Urinary bladder (tissue), 4 donors: ENCODE measurements around the gene ABCC11. TPM values are rescaled to one million over a fixed set of nuclear protein-coding genes. Genes with fewer than 3 reads are reported as not detected.

Experiments
- DNase-seq: peaks from one replicate; pipeline ENCODE4 v3.0.0-alpha.2; 2015; ENCODE audit errors: extremely low spot score
- H3K27ac ChIP-seq: one replicate; pipeline ENCODE4 v1.5.1; 2013; ENCODE audit warnings: low read depth, mild to moderate bottlenecking, moderate library complexity
- H3K36me3 ChIP-seq: one replicate; pipeline ENCODE4 v1.6.1; 2013; ENCODE audit warnings: mild to moderate bottlenecking, moderate library complexity; ENCODE audit not compliant: insufficient read depth
- H3K4me1 ChIP-seq: one replicate; pipeline ENCODE4 v1.6.1; 2013; ENCODE audit warnings: mild to moderate bottlenecking, moderate library complexity; ENCODE audit not compliant: insufficient read depth
- H3K4me3 ChIP-seq: one replicate; pipeline ENCODE4 v1.5.1; 2013; ENCODE audit warnings: low read depth, low read length
- WGBS: extraction: QIAGEN DNeasy Blood & Tissue Kit; methylation state at CpG from one replicate; pipeline ENCODE4 v1.1.7; 2013; 5-methylcytosine and 5-hydroxymethylcytosine counted together
- polyA plus RNA-seq: library from polyadenylated mRNA; stranded (reverse); fragments of 200-250 nt; gene quantifications from one replicate; pipeline ENCODE4 v1.2.3, GENCODE V29; 2013
- total RNA-seq: library from RNA; depleted of rRNA; stranded (reverse); fragments of >200 nt; gene quantifications from one replicate; pipeline ENCODE4 v1.2.3, GENCODE V29; 2014
- donor health status: healthy with polysubstance abuse.
- donor health status: healthy.

ABCC11 gene
- total and polyA plus RNA-seq, 2 donors = 0.11 to 0.18 TPM

DNA sequence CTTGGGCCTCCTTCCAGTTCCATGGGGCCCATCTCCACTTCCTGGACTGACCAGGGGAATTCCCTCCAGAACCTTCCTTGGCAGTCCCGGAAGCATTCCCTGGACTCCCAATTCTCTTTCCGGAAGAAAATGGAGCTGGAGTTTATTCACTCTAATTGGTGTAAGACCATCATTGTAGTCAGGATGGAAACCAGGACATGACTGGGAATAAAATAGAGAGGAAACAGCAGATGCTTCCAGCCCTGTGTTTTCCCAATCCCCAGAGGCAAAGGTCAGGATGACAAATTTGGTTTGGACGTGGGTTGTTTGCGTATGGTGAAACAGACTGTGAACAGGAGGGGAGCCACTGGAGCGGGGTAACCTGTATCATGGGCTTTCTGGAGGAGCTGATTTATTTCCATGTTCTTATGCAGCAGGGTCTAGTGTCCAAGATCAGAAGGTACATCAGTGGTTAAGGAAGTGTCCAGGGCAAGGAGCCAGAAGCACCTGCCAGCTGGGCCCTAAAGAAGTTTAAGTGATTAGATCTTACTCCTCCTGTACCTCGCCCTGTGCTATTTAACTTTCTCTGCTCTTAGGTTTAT lies 11.7 kb downstream of the ABCC11 start:
- DNase-seq = no peak
- no peak overlapping the region for H3K4me3 ChIP-seq
- no peak overlapping the region for H3K27ac ChIP-seq
- H3K4me1 ChIP-seq = no peaks in the 10 kb centered on the region
- H3K36me3 ChIP-seq = no peaks in the 10 kb centered on the region
- WGBS = 63% methylated on average over 6 of the region's 6 CpGs

GRCh38 chr16:48235058-48235555 lies 12.2 kb downstream of the ABCC11 start:
- no peak for DNase-seq
- no peak overlapping the region for H3K27ac ChIP-seq
- no peaks in the 10 kb centered on the region for H3K4me1 ChIP-seq
- WGBS = 67% methylated on average over 6 of the region's 6 CpGs
- no peaks in the 10 kb centered on the region for H3K36me3 ChIP-seq
- H3K4me3 ChIP-seq = no peak overlapping the region

DNA sequence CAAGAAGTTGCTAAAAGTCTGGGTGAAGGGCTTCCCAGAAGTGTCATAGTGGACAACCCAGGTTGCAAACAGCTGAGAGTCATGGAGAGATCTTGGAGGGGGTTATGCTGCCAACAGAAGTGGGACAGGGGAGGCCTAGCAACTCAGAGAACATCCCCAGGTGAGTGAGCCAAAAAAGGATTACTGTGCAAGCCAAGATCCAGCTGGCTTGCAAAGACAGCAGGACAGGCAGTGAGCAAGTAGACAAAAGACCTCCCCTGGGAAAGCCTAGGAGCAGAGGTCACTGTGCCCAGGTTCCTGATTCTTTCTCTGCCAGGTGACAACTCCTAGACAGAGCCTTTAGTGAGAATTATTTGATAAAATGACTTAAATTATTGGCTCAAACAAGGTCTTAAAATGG lies 12.7 kb downstream of the ABCC11 start:
- Histone ChIP-seq H3K4me3 (no peak overlapping the region), H3K27ac (no peak overlapping the region), H3K4me1 (no peaks in the 10 kb centered on the region)

GRCh38 chr16:48232493-48233040 lies 14.8 kb downstream of the ABCC11 start:
- Histone ChIP-seq H3K4me1 (no peaks in the 10 kb centered on the region), H3K36me3 (no peaks in the 10 kb centered on the region), H3K4me3 (no peak overlapping the region), H3K27ac (no peak overlapping the region)
- 95% methylated on average over 2 of the region's 2 CpGs for WGBS
- DNase-seq = no peak

More for the DNA sequence above, 12.7 kb downstream of the ABCC11 start:
- no peaks in the 10 kb centered on the region for H3K36me3 ChIP-seq
- DNase-seq = no peak

GRCh38 chr16:48231727-48232492 lies 15.4 kb downstream of the ABCC11 start:
- no peaks in the 10 kb centered on the region for H3K4me1 ChIP-seq
- H3K36me3 ChIP-seq = no peaks in the 10 kb centered on the region
- 56% methylated on average over 11 of the region's 11 CpGs for WGBS
- DNase-seq = no peak
- no peak overlapping the region for H3K27ac ChIP-seq
- H3K4me3 ChIP-seq = no peak overlapping the region

DNA sequence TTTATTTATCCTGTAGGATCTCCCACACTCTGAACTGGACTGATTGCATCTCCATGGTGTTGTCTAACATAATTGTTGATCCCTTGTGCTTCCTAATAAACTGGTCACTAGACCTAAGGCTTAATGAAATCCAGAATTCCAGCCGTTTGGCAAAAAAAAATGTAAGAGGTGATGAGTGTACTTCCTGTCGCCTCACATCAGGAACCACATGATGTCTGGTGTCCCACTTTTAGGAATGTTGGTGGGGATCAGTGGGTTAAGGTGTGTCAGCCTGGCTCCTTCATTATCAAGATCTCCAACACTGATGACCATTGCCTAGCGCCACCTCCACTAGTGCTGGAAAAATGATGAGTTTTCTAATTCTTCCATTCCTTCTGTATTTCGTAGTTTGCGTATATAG lies 21.9 kb downstream of the ABCC11 start:
- 65% methylated on average over 5 of the region's 5 CpGs for WGBS
- Histone ChIP-seq H3K27ac (no peak overlapping the region), H3K4me3 (no peak overlapping the region), H3K4me1 (no peaks in the 10 kb centered on the region), H3K36me3 (no peaks in the 10 kb centered on the region)
- no peak for DNase-seq

- no peak overlapping the region for H3K4me3 ChIP-seq
- no peak overlapping the region for H3K27ac ChIP-seq
- no peaks in the 10 kb centered on the region for H3K36me3 ChIP-seq
- no peaks in the 10 kb centered on the region for H3K4me1 ChIP-seq
- no peak for DNase-seq
- 91% methylated on average over 4 of the region's 4 CpGs for WGBS
Observed at GRCh38 chr16:48223490-48223889, 23.8 kb downstream of the ABCC11 start.

GRCh38 chr16:48220891-48221290 lies 26.4 kb downstream of the ABCC11 start:
- DNase-seq = no peak
- Histone ChIP-seq H3K36me3 (no peaks in the 10 kb centered on the region), H3K4me3 (no peak overlapping the region), H3K4me1 (no peaks in the 10 kb centered on the region), H3K27ac (no peak overlapping the region)
- WGBS = 54% methylated on average over 3 of the region's 3 CpGs

- no peak for DNase-seq
- H3K4me3 ChIP-seq = no peak overlapping the region
- no peaks in the 10 kb centered on the region for H3K4me1 ChIP-seq
- H3K36me3 ChIP-seq = no peaks in the 10 kb centered on the region
- H3K27ac ChIP-seq = no peak overlapping the region
- 85% methylated on average over 3 of the region's 3 CpGs for WGBS
Observed at GRCh38 chr16:48218473-48218872, 28.9 kb downstream of the ABCC11 start.

GRCh38 chr16:48217708-48218107 lies 29.6 kb downstream of the ABCC11 start:
- H3K4me3 ChIP-seq = no peak overlapping the region
- no peak overlapping the region for H3K27ac ChIP-seq
- WGBS = 81% methylated on average over 2 of the region's 2 CpGs
- no peak for DNase-seq
- no peaks in the 10 kb centered on the region for H3K36me3 ChIP-seq
- H3K4me1 ChIP-seq = no peaks in the 10 kb centered on the region

DNA sequence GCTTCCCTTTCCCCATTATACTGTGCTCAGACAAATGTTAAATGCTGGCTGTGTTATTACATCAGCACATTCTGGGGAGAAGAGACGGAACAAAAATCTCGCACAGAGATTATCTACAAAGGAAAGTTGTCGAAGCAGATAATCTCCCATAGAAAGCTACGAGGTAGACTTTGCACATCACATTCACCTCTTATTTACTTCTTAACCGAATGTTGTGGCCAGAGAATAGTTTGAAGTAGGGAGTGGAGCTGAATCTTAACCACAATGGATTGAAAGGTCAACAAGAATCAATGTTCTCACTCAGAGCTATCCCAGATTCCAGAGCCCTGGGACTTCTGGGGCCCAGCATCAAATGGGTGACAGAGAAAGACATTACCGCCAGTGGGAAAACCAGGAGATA lies 31.6 kb downstream of the ABCC11 start:
- DNase-seq = no peak
- no peaks in the 10 kb centered on the region for H3K36me3 ChIP-seq
- 70% methylated on average over 6 of the region's 6 CpGs for WGBS
- no peaks in the 10 kb centered on the region for H3K4me1 ChIP-seq
- H3K27ac ChIP-seq = no peak overlapping the region
- no peak overlapping the region for H3K4me3 ChIP-seq

- H3K4me3 ChIP-seq = no peak overlapping the region
- H3K4me1 ChIP-seq = no peaks in the 10 kb centered on the region
- no peak overlapping the region for H3K27ac ChIP-seq
- DNase-seq = no peak
- 65% methylated on average over 3 of the region's 3 CpGs for WGBS
- no peaks in the 10 kb centered on the region for H3K36me3 ChIP-seq
Observed at GRCh38 chr16:48212033-48212432, 35.3 kb downstream of the ABCC11 start.

GRCh38 chr16:48210747-48211146 lies 36.6 kb downstream of the ABCC11 start:
- H3K27ac ChIP-seq = no peak overlapping the region
- H3K4me3 ChIP-seq = no peak overlapping the region
- H3K36me3 ChIP-seq = no peaks in the 10 kb centered on the region
- H3K4me1 ChIP-seq = no peaks in the 10 kb centered on the region
- DNase-seq = no peak
- 87% methylated on average over 6 of the region's 6 CpGs for WGBS

GRCh38 chr16:48206594-48207242 lies 40.6 kb downstream of the ABCC11 start:
- no peak for DNase-seq
- 57% methylated on average over 8 of the region's 8 CpGs for WGBS
- no peaks in the 10 kb centered on the region for H3K36me3 ChIP-seq
- H3K27ac ChIP-seq = no peak overlapping the region
- H3K4me1 ChIP-seq = no peaks in the 10 kb centered on the region
- H3K4me3 ChIP-seq = no peak overlapping the region
